ENCODE measurements around the gene TSC1. TPM values are rescaled to one million over a fixed set of nuclear protein-coding genes. Genes with fewer than 3 reads are reported as not detected.

TSC1 gene
- total and polyA plus RNA-seq, 10 of the 15 experiments (the other 5 are each of a cell fraction or from before 2014, with no cell fraction given): 4.0 to 48.0 (median 14.9) TPM

DNA sequence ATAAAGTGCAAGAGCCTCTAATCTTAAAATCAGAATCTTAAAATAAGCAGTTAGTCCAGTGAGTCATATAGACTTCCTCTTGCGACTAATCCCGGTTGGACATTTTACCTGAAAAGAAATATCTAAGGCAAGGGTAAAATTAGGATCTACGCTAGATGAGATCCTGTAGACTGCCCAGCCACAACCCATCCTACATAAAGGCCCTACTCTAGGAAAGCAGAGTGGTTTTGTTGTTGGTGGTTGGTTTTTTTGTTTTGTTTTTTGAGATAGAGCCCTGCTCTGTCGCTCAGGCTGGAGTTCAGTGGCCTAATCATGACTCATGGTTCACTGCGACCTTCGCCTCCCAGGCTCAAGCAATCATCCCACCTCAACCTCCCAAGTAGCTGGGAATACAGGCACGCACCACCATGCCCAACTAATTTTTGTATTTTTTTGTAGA is 6.9 kb downstream of the TSC1 start:
- H3K4me3 ChIP-seq: no peak overlapping the region
- no peak for FAIRE-seq
- peaks cover 0 to 6% of the 10 kb centered on the region in 2 experiments; a peak in 1 of 4 replicates for H3K36me3 ChIP-seq (ENCODE audit: control insufficient read depth in 2 of 2, insufficient read depth in 2 of 2, low read length in 1 of 2)
- H3K79me2 ChIP-seq (ENCODE audit: control insufficient read depth, insufficient read depth, low read length): peaks cover 8% of the 10 kb centered on the region
- H3K9me3 ChIP-seq (replicated peaks; ENCODE audit: control insufficient read depth, insufficient read depth, low read length): no peaks in the 10 kb centered on the region
- H3K4me2 ChIP-seq (ENCODE audit: control insufficient read depth, insufficient read depth): no peak overlapping the region
- CTCF ChIA-PET: no interaction called here
- POLR2A ChIA-PET: no interaction called here
- peaks cover 2% of the 10 kb centered on the region for H3K4me1 ChIP-seq (ENCODE audit: control insufficient read depth, insufficient read depth, low read length)
- WGBS (ENCODE audit: insufficient coverage, insufficient replicate concordance, low lambda C conversion rate, missing lambda C conversion rate): 90% methylated on average over 7 of the region's 7 CpGs
- no peaks in the 10 kb centered on the region for H4K20me1 ChIP-seq (ENCODE audit: control insufficient read depth, insufficient read depth)
- SMC1A ChIA-PET (ENCODE audit: uncharacterized antibody, unreplicated experiment): no interaction called here
- no TSS peak for BruUV-seq (replicated peaks)
- DNase-seq (ENCODE audit: low read depth, low spot score): no peak
- no peaks in the 10 kb centered on the region for H3K27me3 ChIP-seq (replicated peaks in 1 of 2; ENCODE audit: control insufficient read depth in 2 of 2, insufficient read depth in 2 of 2, low read length in 1 of 2)
- in situ Hi-C loops (cut with MboI) (no loop called here), intact Hi-C loops (cut with micrococcal nuclease; ENCODE audit: unreplicated experiment) (no loop called here)
- RAD21 ChIA-PET (ENCODE audit: unreplicated experiment): no interaction called here
- H2AFZ ChIP-seq (ENCODE audit: control insufficient read depth, low read depth, low read length): no peak overlapping the region
- H3K27ac ChIP-seq (ENCODE audit: control insufficient read depth, insufficient read depth): no peak overlapping the region
- ATAC-seq: no peak
- TF ChIP-seq SMC3 (IDR thresholded peaks at IDR 0.05; ENCODE audit: borderline replicate concordance, low read length) (no peak), BMI1 (IDR thresholded peaks at IDR 0.05; ENCODE audit: borderline replicate concordance) (no peak), RAD51 (IDR thresholded peaks at IDR 0.05) (no peak), GATAD2B (conservative IDR thresholded peaks at IDR 0.05; ENCODE audit: low read depth) (no peak), NFIC (IDR thresholded peaks at IDR 0.05; ENCODE audit: low read depth, low read length) (no peak), NRF1 (conservative IDR thresholded peaks at IDR 0.05; ENCODE audit: low read depth, low read length) (no peak), POLR2AphosphoS2 (IDR thresholded peaks at IDR 0.05; ENCODE audit: low read depth, low read length) (no peak), CHD2 (IDR thresholded peaks at IDR 0.05; ENCODE audit: borderline replicate concordance, low read depth, low read length) (no peak)
- no peak overlapping the region for H3K9ac ChIP-seq (ENCODE audit: control insufficient read depth, insufficient read depth, low read length)

DNA sequence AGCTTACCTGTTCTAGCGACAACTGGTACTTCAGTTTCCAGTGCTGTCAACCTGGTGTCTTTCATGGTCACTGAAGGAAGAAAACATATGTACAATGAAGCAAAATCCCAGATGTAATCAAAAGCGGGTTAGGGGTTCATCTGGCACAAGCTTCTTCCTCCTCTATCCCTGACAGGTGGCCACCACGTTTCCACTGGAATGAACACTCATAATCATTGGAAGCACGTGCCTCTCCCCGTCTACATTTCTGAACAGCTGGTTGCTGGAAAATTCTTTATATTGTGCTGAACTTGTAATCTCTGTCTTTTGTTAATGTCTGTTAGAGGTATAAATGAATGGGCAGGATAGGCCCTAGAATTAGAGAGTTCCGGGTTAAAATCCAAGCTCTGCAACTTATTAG is 9.4 kb downstream of the TSC1 start:
- no peak overlapping the region for H3K4me3 ChIP-seq
- FAIRE-seq (no peak), DNase-seq (ENCODE audit: low read depth, low spot score) (no peak), ATAC-seq (no peak)
- no TSS peak for BruUV-seq (replicated peaks)
- no peak overlapping the region for H3K9ac ChIP-seq (ENCODE audit: control insufficient read depth, insufficient read depth, low read length)
- in situ Hi-C loops (cut with MboI): no loop called here
- no peaks in the 10 kb centered on the region for H3K4me1 ChIP-seq (ENCODE audit: control insufficient read depth, insufficient read depth, low read length)
- 98% methylated on average over 6 of the region's 6 CpGs for WGBS (ENCODE audit: insufficient coverage, insufficient replicate concordance, low lambda C conversion rate, missing lambda C conversion rate)
- POLR2A ChIA-PET: no interaction called here
- CTCF ChIA-PET: interaction anchor here (0.6 to 1.1 kb wide), 4 partner anchors 9 to 716 kb away, joined by 3 to 4 read pairs (median 3); no protein-coding TSS in a partner anchor
- H3K27ac ChIP-seq (ENCODE audit: control insufficient read depth, insufficient read depth): no peak overlapping the region
- SMC1A ChIA-PET (ENCODE audit: uncharacterized antibody, unreplicated experiment): interaction anchor here (1.6 to 2.1 kb wide), 2 partner anchors 10 to 13 kb away, joined by 4 to 8 read pairs; partner anchors contain the start of gene TSC1
- H3K4me2 ChIP-seq (ENCODE audit: control insufficient read depth, insufficient read depth): no peak overlapping the region
- H3K27me3 ChIP-seq (replicated peaks in 1 of 2; ENCODE audit: control insufficient read depth in 2 of 2, insufficient read depth in 2 of 2, low read length in 1 of 2): no peaks in the 10 kb centered on the region
- peaks cover 0 to 6% of the 10 kb centered on the region in 2 experiments; a peak in 1 of 4 replicates for H3K36me3 ChIP-seq (ENCODE audit: control insufficient read depth in 2 of 2, insufficient read depth in 2 of 2, low read length in 1 of 2)
- H3K9me3 ChIP-seq (replicated peaks; ENCODE audit: control insufficient read depth, insufficient read depth, low read length): no peaks in the 10 kb centered on the region
- RAD21 ChIA-PET (ENCODE audit: unreplicated experiment): no interaction called here
- no peaks in the 10 kb centered on the region for H4K20me1 ChIP-seq (ENCODE audit: control insufficient read depth, insufficient read depth)
- intact Hi-C loops (cut with micrococcal nuclease; ENCODE audit: unreplicated experiment): no loop called here
- no peaks in the 10 kb centered on the region; the same call in 1 of the 2 replicates for H3K79me2 ChIP-seq (ENCODE audit: control insufficient read depth, insufficient read depth, low read length)
- no peak overlapping the region for H2AFZ ChIP-seq (ENCODE audit: control insufficient read depth, low read depth, low read length)
- TF ChIP-seq MYC (IDR thresholded peaks at IDR 0.05; ENCODE audit: insufficient read depth, insufficient read length, insufficient replicate concordance, low read length, severe bottlenecking) (no peak), JUNB (IDR thresholded peaks at IDR 0.05) (no peak), DPF2 (IDR thresholded peaks at IDR 0.05) (no peak)
- TF ChIP-seq, protein P1, sequence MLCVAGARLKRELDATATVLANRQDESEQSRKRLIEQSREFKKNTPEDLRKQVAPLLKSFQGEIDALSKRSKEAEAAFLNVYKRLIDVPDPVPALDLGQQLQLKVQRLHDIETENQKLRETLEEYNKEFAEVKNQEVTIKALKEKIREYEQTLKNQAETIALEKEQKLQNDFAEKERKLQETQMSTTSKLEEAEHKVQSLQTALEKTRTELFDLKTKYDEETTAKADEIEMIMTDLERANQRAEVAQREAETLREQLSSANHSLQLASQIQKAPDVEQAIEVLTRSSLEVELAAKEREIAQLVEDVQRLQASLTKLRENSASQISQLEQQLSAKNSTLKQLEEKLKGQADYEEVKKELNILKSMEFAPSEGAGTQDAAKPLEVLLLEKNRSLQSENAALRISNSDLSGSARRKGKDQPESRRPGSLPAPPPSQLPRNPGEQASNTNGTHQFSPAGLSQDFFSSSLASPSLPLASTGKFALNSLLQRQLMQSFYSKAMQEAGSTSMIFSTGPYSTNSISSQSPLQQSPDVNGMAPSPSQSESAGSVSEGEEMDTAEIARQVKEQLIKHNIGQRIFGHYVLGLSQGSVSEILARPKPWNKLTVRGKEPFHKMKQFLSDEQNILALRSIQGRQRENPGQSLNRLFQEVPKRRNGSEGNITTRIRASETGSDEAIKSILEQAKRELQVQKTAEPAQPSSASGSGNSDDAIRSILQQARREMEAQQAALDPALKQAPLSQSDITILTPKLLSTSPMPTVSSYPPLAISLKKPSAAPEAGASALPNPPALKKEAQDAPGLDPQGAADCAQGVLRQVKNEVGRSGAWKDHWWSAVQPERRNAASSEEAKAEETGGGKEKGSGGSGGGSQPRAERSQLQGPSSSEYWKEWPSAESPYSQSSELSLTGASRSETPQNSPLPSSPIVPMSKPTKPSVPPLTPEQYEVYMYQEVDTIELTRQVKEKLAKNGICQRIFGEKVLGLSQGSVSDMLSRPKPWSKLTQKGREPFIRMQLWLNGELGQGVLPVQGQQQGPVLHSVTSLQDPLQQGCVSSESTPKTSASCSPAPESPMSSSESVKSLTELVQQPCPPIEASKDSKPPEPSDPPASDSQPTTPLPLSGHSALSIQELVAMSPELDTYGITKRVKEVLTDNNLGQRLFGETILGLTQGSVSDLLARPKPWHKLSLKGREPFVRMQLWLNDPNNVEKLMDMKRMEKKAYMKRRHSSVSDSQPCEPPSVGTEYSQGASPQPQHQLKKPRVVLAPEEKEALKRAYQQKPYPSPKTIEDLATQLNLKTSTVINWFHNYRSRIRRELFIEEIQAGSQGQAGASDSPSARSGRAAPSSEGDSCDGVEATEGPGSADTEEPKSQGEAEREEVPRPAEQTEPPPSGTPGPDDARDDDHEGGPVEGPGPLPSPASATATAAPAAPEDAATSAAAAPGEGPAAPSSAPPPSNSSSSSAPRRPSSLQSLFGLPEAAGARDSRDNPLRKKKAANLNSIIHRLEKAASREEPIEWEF (IDR thresholded peaks at IDR 0.05; ENCODE audit: insufficient replicate concordance, low read depth, low read length): no peak
- TF ChIP-seq, protein P2, sequence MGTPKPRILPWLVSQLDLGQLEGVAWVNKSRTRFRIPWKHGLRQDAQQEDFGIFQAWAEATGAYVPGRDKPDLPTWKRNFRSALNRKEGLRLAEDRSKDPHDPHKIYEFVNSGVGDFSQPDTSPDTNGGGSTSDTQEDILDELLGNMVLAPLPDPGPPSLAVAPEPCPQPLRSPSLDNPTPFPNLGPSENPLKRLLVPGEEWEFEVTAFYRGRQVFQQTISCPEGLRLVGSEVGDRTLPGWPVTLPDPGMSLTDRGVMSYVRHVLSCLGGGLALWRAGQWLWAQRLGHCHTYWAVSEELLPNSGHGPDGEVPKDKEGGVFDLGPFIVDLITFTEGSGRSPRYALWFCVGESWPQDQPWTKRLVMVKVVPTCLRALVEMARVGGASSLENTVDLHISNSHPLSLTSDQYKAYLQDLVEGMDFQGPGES (IDR thresholded peaks at IDR 0.05): no peak
